GM19395 (cell line): ENCODE measurements around the gene POLR2J3.
"Not testable (repeated sequence)": the region's sequence is repeated elsewhere in the genome, so short reads cannot be mapped to it uniquely, and the experiment has no call there.

Experiments
- ATAC-seq: cut with Tn5 transposase; IDR thresholded peaks from one replicate; pipeline ENCODE4 v1.9.1; 2021; ENCODE audit warnings: mild to moderate bottlenecking, moderate library complexity; ENCODE audit not compliant: unreplicated experiment

Gene POLR2J3

DNA sequence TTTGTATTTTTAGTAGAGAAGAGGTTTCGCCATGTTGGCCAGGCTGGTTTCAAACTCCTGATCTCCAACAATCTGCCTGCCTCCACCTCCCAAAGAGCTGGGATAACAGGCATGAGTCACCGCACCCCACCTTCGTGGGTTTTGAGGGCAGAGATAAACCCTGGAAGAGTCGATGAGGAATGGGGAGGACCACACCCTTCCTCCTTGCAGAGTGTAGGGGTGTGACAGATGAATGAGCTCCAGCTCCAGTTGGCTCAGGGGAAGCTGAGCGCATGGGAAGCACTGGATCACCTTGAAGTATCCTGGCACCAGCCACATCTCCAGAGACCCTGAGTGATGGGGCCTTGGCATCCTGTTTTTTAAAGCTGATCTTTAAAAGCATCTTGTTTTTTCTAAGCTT is 11.1 kb upstream of the POLR2J3 start:
- ATAC-seq, result not testable (repeated sequence)

DNA sequence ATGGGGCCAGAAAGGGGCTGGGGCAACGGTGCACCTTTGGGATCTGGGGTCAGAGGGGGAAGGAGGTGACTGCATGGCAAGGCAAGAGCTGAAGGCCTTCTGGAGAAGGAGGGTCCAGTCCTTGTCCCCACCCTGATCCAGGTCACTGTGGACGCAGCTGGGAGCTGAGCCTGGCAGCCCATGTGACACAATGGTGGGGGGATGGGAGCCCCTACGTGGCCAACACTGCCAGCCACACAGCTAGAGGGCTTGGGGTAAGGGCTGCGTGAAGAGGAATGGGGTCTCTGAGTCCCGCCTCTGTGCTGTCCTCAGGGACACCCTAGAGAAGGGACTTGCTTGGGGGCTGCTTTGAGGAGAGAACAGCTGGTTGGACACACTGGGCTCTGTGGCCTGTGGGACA is 9.3 kb upstream of the POLR2J3 start:
- not testable (repeated sequence) for ATAC-seq

DNA sequence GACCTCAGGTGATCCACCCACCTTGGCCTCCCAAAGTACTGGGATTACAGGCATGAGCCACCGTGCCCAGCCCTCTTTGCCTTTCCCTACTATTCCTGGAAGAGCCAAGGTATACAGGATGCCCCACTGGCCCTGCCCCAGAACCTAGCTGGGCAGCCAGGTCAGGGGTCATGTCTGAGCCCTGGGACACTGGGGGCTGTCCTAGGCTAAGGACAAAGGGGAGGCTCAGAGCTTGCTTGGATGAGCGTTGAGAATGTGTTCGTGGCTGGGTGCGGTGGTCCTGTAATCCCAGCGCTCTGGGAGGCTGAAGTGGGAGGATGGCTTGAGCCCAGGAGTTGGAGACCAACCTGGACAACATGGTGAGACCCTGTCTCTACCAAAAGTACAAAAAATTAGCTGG is 6.1 kb upstream of the POLR2J3 start:
- not testable (repeated sequence) for ATAC-seq

DNA sequence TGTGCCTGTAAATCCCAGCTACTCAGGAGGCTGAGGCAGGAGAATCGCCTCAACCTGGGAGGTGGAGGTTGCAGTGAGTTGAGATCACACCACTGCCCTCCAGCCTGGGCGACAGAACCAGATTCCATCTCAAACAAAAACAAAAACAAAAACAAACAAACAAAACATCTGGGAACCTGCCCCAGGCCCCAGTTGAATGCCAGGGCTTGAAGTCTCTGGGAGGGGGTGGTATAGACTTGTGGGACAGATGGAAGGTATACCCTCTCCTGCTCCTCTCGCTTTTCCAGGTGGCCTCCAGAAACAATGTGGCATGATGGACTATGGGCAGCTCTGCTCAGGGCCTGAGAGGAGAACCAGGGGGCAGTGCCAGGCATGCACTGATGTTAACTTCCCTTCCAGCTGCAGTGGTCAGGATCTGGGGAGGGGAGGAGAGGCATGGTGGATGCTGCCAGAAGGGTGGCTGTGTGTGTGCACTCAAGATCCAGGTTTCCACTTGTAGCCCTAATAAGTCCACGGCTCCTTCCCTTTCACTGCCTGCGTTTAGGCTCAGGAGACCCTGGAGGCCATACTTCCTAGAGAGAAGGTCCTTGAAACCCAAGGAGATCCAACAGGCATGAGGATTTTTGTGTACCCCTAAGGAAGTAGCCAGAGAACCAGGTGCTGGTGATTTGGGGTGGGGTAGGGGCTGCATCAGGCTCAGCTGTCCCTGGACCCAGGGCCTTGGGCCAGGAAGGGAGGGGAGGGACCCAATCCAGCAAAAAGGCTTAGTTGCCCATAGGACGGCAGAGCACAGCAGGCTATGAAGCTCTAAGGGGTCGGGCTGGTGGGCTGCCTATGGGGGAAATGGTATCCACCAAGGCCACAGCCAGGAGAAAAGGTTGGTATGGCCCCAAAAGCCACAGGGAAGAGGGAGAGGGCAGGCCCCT is 5.2 kb upstream of the POLR2J3 start:
- not testable (repeated sequence) for ATAC-seq

DNA sequence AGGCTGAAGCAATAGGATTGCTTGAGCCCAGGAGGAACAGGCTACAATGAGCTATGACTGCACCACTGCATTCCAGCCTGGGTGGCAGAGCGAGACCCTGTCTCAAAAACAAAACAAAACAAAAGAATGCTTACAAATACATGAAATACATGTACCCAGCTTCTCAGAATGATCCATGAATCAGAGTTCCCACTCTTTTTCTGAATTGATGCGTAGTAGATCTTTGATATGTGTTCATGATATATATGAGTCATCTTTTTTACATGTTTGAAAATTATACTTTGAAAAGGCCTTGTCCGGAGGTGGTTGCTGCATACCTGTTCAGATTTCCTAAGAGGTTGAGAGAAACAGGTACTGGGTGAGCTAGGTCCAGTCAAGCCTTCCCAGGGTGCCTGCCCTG is 4.0 kb upstream of the POLR2J3 start:
- ATAC-seq, result not testable (repeated sequence)

DNA sequence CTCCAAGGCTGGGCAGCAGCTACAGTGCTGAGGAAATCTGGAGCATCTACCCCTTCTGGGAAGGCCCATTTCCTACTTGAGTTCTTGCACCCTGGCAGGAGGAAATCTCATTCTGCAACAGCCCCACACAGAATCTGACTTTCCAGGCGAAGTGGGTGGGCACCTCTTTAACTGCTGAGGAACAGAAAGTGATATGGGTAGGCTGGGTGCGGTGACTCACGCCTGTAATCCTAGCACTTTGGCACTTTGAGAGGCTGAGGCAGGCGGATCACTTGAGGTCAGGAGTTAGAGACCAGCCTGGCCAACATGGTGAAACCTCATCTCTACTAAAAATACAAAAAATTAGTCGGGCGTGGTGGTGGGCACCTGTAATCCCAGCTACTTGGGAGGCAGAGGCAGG is 2.2 kb upstream of the POLR2J3 start:
- ATAC-seq, result not testable (repeated sequence)

DNA sequence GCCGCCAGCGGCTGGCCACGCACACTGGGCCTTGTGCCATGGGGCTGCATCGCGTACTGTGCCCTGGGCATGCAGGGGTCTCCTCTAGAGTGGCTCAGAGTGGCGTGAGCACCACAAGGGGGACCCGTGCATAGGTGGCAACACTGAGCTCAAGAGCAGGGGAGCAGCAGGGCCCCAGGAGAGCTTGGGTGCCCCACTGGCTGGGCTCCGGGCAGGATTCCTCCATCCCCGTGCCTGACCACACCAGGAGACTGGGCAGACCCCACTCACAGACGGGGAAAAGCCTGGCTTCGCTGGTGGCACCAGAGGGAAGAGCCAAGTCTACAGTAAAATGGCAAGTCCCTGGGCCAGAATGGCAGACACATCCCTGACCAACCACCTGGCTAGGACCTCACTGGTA is 3.8 kb downstream of the POLR2J3 start:
- not testable (repeated sequence) for ATAC-seq

DNA sequence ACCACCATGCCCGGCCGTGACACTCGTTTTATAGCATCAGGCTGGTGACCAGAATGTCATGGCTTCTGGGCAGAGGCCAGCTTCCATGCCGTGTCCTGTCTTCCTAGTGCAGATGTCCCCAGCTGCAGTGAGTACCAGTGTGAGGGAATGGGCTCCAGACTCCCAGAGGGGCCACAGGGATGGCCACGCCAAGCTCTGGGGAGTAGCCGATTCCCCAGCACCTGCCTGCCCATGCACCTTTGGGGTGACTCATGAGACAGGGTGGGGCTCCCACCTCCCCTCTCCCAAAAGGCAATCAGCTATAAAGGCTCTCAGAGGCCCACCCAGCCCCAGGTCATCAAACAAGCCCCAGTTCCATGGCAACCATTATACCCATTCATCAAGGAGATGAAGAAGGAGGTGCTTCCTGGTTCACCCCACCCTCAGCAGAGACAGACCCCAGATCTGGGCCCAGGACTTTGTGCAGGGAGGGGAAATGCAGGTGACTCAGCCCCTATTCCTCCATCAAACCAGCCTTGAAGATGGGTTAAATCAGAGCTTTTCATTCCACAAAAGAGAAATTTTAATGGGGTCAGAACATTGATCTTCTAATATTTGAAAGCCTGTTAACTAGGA is 21.5 kb downstream of the POLR2J3 start, which contains the start of gene SPDYE2:
TSS of gene SPDYE2 (plus strand) at position 419 of the 615 bp plus-strand sequence. CDS start 2,030 bp downstream, outside the sequence.
- ATAC-seq, result not testable (repeated sequence)

DNA sequence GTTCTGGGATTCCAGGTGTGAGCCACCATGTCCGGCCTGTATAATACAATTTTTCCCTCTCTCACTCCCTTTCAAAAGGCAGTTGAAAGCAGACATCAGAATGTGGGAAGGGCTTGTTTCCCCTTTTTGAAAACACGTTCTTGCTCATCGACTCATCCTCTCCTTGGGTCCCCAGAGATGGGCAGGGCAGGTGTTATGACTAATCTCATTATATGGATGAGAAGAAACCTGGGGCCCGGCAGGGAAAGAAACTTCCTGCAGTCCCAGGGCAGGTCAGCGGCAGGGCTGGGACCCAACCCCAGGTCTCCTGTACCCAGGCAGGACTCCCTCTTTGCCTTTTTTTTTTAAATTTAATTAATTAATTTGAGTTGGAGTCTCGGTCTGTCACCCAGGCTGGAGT is 26.0 kb downstream of the POLR2J3 start:
- ATAC-seq, result peak; percentile 87

DNA sequence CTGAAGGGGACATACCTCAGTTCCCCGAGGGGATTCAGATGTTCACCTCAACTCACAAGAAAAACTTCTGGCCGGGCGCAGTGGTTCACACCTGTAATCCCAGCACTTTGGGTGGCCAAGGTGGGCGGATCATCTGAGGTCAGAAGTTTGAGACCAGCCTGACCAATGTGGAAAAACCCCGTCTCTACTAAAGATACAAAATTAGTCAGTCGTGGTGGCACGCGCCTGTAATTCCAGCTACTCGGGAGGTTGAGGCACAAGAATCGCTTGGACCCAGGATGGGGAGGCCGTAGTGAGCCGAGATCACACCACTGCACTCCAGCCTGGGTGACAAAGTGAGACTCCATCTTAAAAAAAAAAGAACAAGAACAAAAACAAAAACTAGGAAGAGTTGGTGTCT is 27.1 kb downstream of the POLR2J3 start:
- ATAC-seq, result not testable (repeated sequence)

DNA sequence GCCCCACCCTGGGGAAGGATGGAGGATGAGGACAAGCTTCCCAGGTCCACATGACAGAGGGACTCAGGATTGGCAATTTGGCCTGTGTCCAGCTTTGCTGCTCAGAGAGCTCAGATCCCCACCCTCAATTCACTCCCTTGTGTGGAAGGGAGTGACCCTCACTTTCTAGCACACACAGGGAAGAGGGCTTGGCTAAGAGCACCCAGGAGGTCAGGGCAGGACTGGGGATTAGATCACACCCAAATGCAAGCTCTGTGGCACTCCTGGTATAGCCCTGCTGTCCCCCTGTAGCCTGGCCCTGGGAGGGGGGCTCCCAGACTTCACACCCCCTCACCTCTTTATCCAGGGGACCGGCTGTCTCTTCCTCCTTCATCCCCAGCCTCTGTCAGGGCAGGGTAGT is 28.0 kb downstream of the POLR2J3 start:
- ATAC-seq, result not testable (repeated sequence)

DNA sequence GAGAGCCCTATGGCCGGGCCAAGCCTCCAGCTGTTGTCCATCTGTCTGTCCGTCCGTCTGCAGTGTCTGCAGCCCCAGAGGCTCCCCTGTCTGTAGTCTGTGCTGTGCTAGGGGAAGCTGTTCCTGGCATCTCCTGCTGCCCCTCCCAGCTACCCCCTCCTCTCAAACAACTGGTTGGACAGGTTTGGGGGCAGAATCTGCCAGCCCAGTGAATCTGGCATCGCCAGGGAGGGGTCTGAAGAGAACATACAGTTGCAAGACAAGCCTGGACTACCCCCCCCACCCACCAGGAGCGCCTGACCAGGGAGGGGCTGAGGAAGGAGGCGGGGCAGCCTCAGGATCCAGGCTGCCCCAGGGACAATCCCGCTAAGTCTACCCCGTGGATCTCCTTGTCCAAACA is 28.8 kb downstream of the POLR2J3 start, which contains the start of gene UPK3BL2:
TSS of gene UPK3BL2 (minus strand) at position 101 of the 400 bp plus-strand sequence. CDS start at position 41, 60 bp downstream.
- not testable (repeated sequence) for ATAC-seq

DNA sequence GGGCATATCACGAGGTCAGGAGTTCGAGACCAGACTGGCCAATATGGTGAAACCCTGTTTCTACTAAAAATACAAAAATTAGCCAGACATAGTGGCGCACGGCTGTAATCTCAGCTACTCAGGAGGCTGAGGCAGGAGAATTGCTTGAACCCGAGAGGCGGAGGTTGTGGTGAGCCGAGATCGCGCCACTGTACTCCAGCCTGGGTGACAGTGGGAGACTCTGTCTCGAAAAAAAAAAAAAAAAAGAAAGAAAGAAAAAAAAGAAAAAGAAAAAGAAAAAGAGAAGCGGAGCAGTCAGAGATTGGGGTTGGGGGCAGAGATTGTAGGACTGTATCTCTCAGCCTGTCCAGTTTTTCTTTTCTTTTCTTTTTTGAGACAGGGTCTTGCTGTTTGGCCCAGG is 29.6 kb downstream of the POLR2J3 start:
- ATAC-seq, result not testable (repeated sequence)

DNA sequence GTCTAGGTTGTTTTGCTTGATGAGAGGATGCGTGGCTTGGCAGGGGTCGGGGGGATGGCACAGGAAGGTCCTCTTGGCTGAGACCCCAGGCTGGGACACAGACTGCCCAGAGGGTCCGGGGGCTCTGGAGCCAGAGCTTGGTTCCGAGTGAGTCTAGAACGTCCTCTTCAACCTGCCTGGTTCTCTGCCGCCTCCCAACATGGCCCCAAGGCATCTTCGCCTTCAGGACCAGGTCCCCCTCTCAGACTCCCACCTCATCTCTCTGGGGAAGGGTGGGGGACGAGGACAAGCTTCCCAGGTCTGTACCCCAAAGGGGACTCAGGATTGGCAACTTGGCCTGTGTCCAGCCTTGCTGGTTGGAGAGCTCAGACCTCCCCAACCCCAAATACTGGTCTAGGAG is 30.3 kb downstream of the POLR2J3 start:
- ATAC-seq, result not testable (repeated sequence)

DNA sequence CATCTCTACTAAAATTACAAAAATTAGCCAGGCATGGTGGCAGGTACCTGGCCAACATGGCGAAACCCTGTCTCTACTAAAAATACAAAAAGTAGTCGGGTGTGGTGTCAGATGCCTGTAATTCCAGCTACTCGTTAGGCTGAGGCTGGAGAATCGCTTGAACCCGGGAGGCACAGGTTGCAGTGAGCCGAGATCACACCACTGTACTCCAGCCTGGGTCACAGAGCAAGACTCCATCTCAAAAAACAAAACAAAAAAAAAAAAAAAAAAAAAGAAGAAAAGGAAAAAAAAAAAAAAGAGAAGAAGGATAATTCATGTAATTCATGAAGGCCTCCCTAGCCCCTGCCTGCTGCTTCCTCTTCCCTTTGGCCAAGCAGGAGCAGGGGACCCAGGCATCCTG is 31.8 kb downstream of the POLR2J3 start:
- not testable (repeated sequence) for ATAC-seq

DNA sequence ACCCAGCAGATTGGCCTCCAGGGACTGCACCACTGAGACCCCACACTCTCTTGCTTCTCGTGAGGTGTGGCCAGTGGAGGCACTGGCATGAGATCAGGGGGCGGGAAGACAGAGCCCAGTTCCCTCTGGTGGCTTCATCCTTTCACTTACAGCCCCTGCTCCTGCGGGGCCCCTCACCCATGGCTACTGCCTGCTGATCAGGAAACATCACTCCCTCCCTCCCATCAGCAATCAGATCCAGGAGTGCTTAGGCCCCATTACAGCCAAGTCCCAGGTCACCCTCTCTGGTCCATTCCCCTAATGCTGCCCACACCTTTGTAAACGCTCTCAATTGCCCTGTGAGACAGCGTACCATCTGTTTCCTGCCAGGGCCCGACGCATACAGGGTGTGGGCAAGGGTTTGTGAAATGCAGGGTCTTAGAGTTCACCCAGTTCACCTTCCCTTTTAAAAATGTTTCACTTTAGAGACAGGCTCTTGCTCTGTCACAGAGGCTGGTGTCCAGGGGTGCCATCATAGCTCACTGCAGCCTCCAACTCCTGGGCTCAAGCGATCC is 37.2 kb downstream of the POLR2J3 start:
- ATAC-seq, result not testable (repeated sequence)

DNA sequence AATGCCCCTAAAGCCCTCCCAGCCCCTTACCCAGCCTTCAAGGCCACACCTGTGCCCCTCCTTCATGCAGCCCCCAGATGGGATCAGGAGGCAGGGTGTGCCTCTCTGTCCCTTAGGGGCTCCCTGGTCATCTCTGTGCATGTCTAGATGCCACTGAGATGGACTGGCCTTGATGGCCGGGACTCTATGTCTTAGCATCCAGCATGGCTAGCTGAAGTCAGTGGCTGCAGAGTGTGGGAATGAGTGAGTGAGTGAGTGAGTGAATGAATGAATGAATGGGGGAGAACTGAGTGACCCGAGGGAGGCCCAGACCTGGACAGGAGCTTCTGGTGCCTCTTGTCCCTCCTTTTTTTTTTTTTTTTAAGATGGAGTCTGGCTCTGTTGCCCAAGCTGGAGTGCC is 40.3 kb downstream of the POLR2J3 start:
- not testable (repeated sequence) for ATAC-seq

DNA sequence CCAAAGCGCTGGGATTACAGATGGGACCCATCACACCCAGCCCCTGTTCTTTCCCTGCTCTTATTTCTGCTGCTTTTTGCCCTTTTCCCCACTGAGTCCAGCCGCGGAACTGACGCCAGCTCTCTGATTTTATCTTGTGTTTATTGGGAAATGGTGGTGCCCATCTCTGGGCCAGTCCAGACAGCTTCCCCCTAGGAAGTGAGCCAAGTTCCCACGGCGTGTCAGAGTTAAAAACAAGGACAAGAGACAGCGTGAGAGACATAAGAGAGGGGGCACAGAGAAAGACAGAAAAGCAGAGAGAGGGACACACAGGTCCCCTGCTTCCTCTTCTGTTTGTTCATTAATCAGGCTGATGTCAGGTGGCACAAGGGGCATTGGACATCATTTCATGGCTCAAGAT is 40.8 kb downstream of the POLR2J3 start:
- not testable (repeated sequence) for ATAC-seq

DNA sequence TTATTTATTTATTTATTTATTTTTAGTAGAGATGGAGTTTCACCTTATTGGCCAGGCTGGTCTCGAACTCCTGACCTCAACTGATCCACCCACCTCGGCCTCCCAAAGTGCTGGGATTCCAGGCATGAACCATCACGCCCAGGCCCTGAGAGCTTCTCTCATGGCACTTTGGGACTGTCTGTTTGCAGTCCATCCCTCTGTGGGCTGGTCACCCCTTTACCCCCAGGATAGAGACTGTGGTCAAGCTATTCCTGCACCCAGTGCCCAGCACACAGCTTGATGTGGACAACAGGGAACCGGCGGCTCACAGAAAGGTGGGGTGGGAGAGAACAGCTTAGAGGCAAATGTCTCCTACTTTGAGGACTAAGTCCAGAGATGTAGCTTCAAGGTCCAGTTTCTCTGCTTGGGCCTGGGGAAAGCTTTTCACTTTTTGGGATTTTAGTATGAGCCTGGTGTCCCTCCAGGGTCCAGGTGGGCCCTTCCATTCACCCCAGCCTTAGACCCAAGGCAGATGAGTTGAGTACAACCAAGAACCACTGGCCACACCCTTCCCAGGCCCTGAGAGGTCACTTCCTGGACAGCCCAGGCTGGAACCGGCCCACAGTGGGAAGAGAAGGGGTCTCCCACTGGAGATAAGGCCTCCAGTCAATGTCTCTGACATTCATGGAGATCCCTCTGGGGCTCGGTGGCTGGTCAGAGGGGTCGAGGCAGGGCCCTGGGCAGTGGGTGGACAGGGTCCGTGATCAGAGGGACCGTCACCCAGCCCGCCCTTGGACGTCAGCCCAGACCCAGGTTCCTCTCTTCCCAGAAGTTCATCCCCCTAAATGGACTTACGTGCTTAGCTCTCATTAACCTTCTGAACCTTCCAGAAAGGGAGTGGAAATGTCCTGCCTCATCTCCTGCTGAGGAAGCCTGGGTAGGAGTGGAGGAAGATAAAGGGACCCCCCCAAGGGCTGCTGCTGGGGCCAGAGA is 44.3 kb downstream of the POLR2J3 start:
- not testable (repeated sequence) for ATAC-seq

DNA sequence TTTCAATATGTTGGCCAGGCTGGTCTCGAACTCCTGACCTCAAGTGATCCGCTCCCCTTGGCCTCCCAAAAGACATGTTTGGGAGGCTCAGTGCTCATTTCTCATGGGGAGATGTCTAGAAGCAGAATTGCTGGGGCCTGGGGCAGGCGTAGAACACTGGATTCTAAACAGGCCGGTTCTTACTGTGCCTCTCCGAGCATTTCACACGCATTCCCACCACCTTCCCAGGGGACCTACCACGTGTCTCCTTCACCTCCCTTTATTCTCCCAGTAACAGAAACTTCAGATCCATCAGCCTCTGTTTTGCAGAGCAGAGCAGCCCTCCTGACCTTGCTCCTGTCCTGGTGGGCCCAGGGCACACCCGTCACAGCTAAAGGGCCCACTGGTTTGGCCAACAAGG is 45.2 kb downstream of the POLR2J3 start:
- ATAC-seq, result not testable (repeated sequence)
